ENCODE results near the gene MOCOS. TPM values are rescaled to one million over a fixed set of nuclear protein-coding genes. Genes with fewer than 3 reads are reported as not detected.

MOCOS gene
- total RNA-seq, 4 donors from 2014 or later: 2.6 to 5.7 (median 4.4) TPM

GRCh38 chr18:36194600-36195315 is 7.5 kb downstream of the MOCOS start:
- TF ChIP-seq CTCF (IDR thresholded peaks at IDR 0.05) (no peak), POLR2AphosphoS5 (IDR thresholded peaks at IDR 0.05) (no peak), POLR2A (IDR thresholded peaks at IDR 0.05) (no peak), EP300 (IDR thresholded peaks at IDR 0.05; ENCODE audit: low read depth) (no peak)
- H3K27me3 ChIP-seq: no peaks in the 10 kb centered on the region
- no peak overlapping the region for H3K27ac ChIP-seq
- no peaks in the 10 kb centered on the region for H3K4me1 ChIP-seq
- no peak for DNase-seq
- H3K36me3 ChIP-seq: no peaks in the 10 kb centered on the region
- intact Hi-C loops (cut with DNase I; ENCODE audit: low total_unique reads) (no loop called here), in situ Hi-C loops (cut with MboI; ENCODE audit: low pct_ligation_motif_present in 1 of 4, low pct_unique_long_range_greater_than_20kb in 1 of 4, low sequenced_read_pairs in 3 of 4) (no loop called here)
- no peak overlapping the region for H3K4me3 ChIP-seq
- 74 to 82% methylated on average over 3 to 8 of the region's 8 CpGs for WGBS, 2 donors (ENCODE audit: low coverage in 1 of 2)
- H3K9me3 ChIP-seq: no peaks in the 10 kb centered on the region

- Histone ChIP-seq H3K36me3 (no peaks in the 10 kb centered on the region), H3K27ac (no peak overlapping the region), H3K4me3 (no peak overlapping the region), H3K4me1 (no peaks in the 10 kb centered on the region), H3K9me3 (no peaks in the 10 kb centered on the region), H3K27me3 (no peaks in the 10 kb centered on the region)
- WGBS, 2 donors (ENCODE audit: low coverage in 1 of 2): 56% methylated on average over 3 of the region's 3 CpGs; no CpG with 5 or more reads in 1 of the 2 donors
- no peak for DNase-seq
- intact Hi-C loops (cut with DNase I; ENCODE audit: low total_unique reads): no loop called here
- in situ Hi-C loops (cut with MboI; ENCODE audit: low pct_ligation_motif_present in 1 of 4, low pct_unique_long_range_greater_than_20kb in 1 of 4, low sequenced_read_pairs in 3 of 4): no loop called here
- TF ChIP-seq POLR2AphosphoS5 (IDR thresholded peaks at IDR 0.05) (no peak), EP300 (IDR thresholded peaks at IDR 0.05; ENCODE audit: low read depth) (no peak)
Observed at GRCh38 chr18:36195427-36196122, 8.3 kb downstream of the MOCOS start.

GRCh38 chr18:36196238-36196995 is 9.1 kb downstream of the MOCOS start:
- in situ Hi-C loops (cut with MboI; ENCODE audit: low pct_ligation_motif_present in 1 of 4, low pct_unique_long_range_greater_than_20kb in 1 of 4, low sequenced_read_pairs in 3 of 4): no loop called here
- Histone ChIP-seq H3K4me1 (no peaks in the 10 kb centered on the region), H3K36me3 (no peaks in the 10 kb centered on the region), H3K27ac (no peak overlapping the region), H3K4me3 (no peak overlapping the region), H3K27me3 (no peaks in the 10 kb centered on the region), H3K9me3 (no peaks in the 10 kb centered on the region)
- DNase-seq: no peak
- TF ChIP-seq POLR2A (IDR thresholded peaks at IDR 0.05) (no peak), CTCF (IDR thresholded peaks at IDR 0.05) (no peak), EP300 (IDR thresholded peaks at IDR 0.05; ENCODE audit: low read depth) (no peak), POLR2AphosphoS5 (IDR thresholded peaks at IDR 0.05) (no peak)
- 72 to 81% methylated on average over 2 to 6 of the region's 6 CpGs for WGBS, 2 donors (ENCODE audit: low coverage in 1 of 2)
- intact Hi-C loops (cut with DNase I; ENCODE audit: low total_unique reads): no loop called here

GRCh38 chr18:36197511-36198166 is 10.3 kb downstream of the MOCOS start:
- intact Hi-C loops (cut with DNase I; ENCODE audit: low total_unique reads): no loop called here
- no peak for TF ChIP-seq POLR2A (IDR thresholded peaks at IDR 0.05)
- TF ChIP-seq EP300 (IDR thresholded peaks at IDR 0.05; ENCODE audit: low read depth): no peak
- TF ChIP-seq CTCF (IDR thresholded peaks at IDR 0.05): no peak
- no peak for TF ChIP-seq POLR2AphosphoS5 (IDR thresholded peaks at IDR 0.05)
- Histone ChIP-seq H3K36me3 (no peaks in the 10 kb centered on the region), H3K4me1 (no peaks in the 10 kb centered on the region), H3K9me3 (no peaks in the 10 kb centered on the region), H3K4me3 (no peak overlapping the region), H3K27me3 (no peaks in the 10 kb centered on the region), H3K27ac (no peak overlapping the region)
- no peak for DNase-seq
- in situ Hi-C loops (cut with MboI; ENCODE audit: low pct_ligation_motif_present in 1 of 4, low pct_unique_long_range_greater_than_20kb in 1 of 4, low sequenced_read_pairs in 3 of 4): no loop called here

Data from transverse colon (tissue), 4 donors.